ENCODE data around the gene PCSK5. TPM values are rescaled to one million over a fixed set of nuclear protein-coding genes. Genes with fewer than 3 reads are reported as not detected.
A peak's percentile ranks its signal among the peaks of the same experiment; 100 is the strongest.

Gene PCSK5
- total RNA-seq, 2 donors from 2014 or later: 41.2 to 63.7 TPM

DNA sequence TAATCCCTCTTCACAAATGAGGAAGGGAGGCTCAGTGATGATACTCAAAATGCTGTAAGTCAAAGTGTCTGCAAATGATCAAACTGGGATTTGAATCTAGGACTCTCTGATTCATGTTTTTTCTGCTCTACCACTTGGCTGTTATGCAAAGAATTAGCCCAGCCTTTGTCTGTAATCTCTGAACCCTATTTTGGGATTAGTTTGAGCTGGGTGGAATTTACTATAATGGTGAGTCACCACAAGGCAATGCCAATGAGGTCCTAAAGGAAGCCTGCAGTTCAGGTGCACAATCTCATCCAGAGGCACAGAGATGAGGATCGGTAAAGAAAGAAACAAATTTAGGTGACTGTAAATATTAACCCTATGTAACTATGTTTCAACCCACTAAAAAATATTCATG, 474.6 kb downstream of the PCSK5 start:
- no peak for DNase-seq (ENCODE audit: low spot score)
- TF ChIP-seq, protein P1, sequence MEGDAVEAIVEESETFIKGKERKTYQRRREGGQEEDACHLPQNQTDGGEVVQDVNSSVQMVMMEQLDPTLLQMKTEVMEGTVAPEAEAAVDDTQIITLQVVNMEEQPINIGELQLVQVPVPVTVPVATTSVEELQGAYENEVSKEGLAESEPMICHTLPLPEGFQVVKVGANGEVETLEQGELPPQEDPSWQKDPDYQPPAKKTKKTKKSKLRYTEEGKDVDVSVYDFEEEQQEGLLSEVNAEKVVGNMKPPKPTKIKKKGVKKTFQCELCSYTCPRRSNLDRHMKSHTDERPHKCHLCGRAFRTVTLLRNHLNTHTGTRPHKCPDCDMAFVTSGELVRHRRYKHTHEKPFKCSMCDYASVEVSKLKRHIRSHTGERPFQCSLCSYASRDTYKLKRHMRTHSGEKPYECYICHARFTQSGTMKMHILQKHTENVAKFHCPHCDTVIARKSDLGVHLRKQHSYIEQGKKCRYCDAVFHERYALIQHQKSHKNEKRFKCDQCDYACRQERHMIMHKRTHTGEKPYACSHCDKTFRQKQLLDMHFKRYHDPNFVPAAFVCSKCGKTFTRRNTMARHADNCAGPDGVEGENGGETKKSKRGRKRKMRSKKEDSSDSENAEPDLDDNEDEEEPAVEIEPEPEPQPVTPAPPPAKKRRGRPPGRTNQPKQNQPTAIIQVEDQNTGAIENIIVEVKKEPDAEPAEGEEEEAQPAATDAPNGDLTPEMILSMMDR (IDR thresholded peaks at IDR 0.05): no peak
- H3K9me3 ChIP-seq: no peaks in the 10 kb centered on the region
- H3K36me3 ChIP-seq: no peaks in the 10 kb centered on the region
- no peak overlapping the region for H3K4me3 ChIP-seq
- H3K27me3 ChIP-seq (replicated peaks; ENCODE audit: insufficient read depth): no peaks in the 10 kb centered on the region
- no peak overlapping the region for H3K27ac ChIP-seq
- ATAC-seq (ENCODE audit: insufficient number of reproducible peaks, low FRiP score, low read depth): peak; percentile 93
- peaks cover 7 to 12% of the 10 kb centered on the region in 2 donors for H3K4me1 ChIP-seq (ENCODE audit: control insufficient read depth in 1 of 2, low read depth in 2 of 2)

DNA sequence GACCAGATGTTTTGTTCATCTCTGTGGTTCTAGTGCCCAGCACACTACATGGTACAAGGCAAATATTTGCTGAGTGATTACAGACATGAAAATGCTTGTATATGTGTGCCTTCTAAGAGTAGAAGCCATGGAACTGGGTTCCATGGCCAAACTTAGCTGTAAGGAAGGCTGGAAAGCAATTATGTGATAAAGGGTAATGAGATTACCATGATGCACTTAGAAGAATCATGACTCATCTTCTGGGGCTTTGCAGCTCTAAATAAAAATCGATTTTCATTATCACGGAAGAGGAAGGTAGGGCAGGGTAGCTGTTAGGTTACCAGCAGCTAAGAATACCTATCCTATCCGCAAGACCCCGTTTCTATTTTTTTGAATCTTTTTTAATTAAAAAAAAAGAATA, 475.8 kb downstream of the PCSK5 start:
- Histone ChIP-seq H3K4me1 (ENCODE audit: control insufficient read depth in 1 of 2, low read depth in 2 of 2) (peaks cover 7 to 12% of the 10 kb centered on the region in 2 donors), H3K36me3 (no peaks in the 10 kb centered on the region), H3K27me3 (replicated peaks; ENCODE audit: insufficient read depth) (no peaks in the 10 kb centered on the region), H3K9me3 (no peaks in the 10 kb centered on the region), H3K27ac (no peak overlapping the region), H3K4me3 (no peak overlapping the region)
- ATAC-seq (ENCODE audit: insufficient number of reproducible peaks, low FRiP score, low read depth) (no peak), DNase-seq (ENCODE audit: low spot score) (no peak)
- TF ChIP-seq, protein P1 (IDR thresholded peaks at IDR 0.05): no peak

DNA sequence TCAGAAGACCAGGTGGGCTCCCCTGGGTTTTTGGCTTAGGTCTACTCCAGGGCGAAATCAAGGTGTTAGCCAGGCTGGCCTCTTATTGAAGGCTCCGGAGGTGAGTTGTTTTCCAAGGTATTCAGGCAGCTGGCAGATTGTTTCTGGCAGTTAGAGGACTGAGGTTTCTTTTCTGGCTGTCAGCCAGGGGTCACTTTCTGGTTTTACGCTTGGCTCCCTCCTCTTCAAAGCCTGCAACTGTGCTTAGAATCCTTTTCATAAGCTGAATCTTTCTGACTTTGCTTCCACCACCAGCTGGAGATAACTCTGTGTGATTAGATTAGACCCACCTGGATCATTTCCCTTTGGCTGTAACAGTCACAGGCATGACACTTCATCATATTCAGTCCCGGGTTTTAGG, 479.1 kb downstream of the PCSK5 start:
- Histone ChIP-seq H3K27me3 (replicated peaks; ENCODE audit: insufficient read depth) (no peaks in the 10 kb centered on the region), H3K9me3 (no peaks in the 10 kb centered on the region), H3K27ac (no peak overlapping the region), H3K36me3 (no peaks in the 10 kb centered on the region), H3K4me1 (ENCODE audit: control insufficient read depth in 1 of 2, low read depth in 2 of 2) (peaks cover 13 to 30% of the 10 kb centered on the region in 2 donors), H3K4me3 (no peak overlapping the region)
- ATAC-seq (ENCODE audit: insufficient number of reproducible peaks, low FRiP score, low read depth) (no peak), DNase-seq (ENCODE audit: low spot score) (no peak)
- TF ChIP-seq, protein P1 (IDR thresholded peaks at IDR 0.05): no peak

DNA sequence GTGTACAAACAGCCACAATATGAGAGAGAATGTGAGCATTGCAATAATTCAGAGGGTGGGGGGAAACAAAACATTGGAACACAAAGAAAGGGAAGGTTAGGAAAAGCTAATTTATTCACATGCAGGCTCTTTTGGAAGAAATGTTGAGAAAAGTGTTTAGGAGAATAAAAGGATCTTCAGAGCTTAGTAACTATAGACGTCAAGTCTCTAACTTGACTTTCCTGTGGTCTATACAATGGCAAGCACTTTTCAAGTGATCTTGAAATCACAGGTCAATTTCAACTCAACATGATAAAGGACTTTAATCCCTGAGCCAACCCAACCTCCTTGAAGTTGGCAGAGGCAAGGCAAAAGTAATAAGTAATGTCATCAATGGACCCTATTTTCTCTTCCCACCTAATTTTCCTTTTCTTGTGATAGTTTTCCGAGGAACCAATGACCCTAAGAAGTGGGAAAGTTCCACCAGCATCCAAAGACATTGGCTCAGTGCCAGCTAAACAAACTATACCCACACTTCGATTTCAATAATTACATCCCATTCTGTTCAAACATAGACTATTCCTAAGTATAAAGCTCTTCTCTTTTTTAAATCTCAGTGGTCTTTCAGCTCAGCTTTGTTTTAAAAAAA, 480.0 kb downstream of the PCSK5 start:
- Histone ChIP-seq H3K27ac (no peak overlapping the region), H3K9me3 (no peaks in the 10 kb centered on the region), H3K4me1 (ENCODE audit: control insufficient read depth in 1 of 2, low read depth in 2 of 2) (peaks cover 7 to 26% of the 10 kb centered on the region in 2 donors), H3K4me3 (no peak overlapping the region), H3K27me3 (replicated peaks; ENCODE audit: insufficient read depth) (no peaks in the 10 kb centered on the region), H3K36me3 (no peaks in the 10 kb centered on the region)
- no peak for ATAC-seq (ENCODE audit: insufficient number of reproducible peaks, low FRiP score, low read depth)
- TF ChIP-seq, protein P1 (IDR thresholded peaks at IDR 0.05): no peak
- DNase-seq (ENCODE audit: low spot score): no peak

DNA sequence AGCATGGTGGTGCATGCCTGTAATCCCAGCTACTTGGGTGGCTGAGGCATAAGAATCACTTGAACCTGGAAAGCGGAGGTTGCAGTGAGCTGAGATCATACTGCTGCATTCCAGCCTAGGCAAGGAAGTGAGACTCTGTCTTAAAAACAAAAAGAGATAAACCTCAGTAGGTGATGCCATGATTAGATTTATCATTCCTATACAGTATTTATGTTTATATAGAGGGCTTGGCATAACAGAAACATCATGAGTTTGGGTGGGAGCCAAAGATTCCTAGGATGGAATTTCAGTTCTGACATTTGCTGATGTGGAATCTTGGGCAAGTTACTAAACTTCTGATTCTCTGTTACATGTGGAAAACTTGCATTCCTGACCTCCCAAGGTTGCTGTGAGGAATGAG, 481.4 kb downstream of the PCSK5 start:
- no peak overlapping the region for H3K4me3 ChIP-seq
- no peaks in the 10 kb centered on the region for H3K9me3 ChIP-seq
- H3K27ac ChIP-seq: no peak overlapping the region
- no peaks in the 10 kb centered on the region for H3K27me3 ChIP-seq (replicated peaks; ENCODE audit: insufficient read depth)
- ATAC-seq (ENCODE audit: insufficient number of reproducible peaks, low FRiP score, low read depth) (no peak), DNase-seq (ENCODE audit: low spot score) (no peak)
- TF ChIP-seq, protein P1 (IDR thresholded peaks at IDR 0.05): no peak
- H3K4me1 ChIP-seq (ENCODE audit: control insufficient read depth in 1 of 2, low read depth in 2 of 2): peaks cover 7 to 25% of the 10 kb centered on the region in 2 donors
- no peaks in the 10 kb centered on the region for H3K36me3 ChIP-seq

Data from thoracic aorta (tissue), 2 donors.